ENCODE measurements around the gene RHOT2.
A peak's percentile ranks its signal among the peaks of the same experiment; 100 is the strongest.

Gene RHOT2

DNA sequence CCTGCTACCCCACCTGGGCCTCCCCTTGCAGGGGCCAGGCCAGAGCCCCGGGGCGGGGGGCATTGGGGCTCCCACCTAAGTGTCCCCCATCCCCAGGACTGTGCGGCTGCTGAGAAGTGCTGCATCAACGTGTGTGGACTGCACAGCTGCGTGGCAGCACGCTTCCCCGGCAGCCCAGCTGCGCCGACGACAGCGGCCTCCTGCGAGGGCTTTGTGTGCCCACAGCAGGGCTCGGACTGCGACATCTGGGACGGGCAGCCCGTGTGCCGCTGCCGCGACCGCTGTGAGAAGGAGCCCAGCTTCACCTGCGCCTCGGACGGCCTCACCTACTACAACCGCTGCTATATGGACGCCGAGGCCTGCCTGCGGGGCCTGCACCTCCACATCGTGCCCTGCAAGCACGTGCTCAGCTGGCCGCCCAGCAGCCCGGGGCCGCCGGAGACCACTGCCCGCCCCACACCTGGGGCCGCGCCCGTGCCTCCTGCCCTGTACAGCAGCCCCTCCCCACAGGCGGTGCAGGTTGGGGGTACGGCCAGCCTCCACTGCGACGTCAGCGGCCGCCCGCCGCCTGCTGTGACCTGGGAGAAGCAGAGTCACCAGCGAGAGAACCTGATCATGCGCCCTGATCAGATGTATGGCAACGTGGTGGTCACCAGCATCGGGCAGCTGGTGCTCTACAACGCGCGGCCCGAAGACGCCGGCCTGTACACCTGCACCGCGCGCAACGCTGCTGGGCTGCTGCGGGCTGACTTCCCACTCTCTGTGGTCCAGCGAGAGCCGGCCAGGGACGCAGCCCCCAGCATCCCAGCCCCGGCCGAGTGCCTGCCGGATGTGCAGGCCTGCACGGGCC lies 35.2 kb upstream of the RHOT2 start:
- DNase-seq = no peak

DNA sequence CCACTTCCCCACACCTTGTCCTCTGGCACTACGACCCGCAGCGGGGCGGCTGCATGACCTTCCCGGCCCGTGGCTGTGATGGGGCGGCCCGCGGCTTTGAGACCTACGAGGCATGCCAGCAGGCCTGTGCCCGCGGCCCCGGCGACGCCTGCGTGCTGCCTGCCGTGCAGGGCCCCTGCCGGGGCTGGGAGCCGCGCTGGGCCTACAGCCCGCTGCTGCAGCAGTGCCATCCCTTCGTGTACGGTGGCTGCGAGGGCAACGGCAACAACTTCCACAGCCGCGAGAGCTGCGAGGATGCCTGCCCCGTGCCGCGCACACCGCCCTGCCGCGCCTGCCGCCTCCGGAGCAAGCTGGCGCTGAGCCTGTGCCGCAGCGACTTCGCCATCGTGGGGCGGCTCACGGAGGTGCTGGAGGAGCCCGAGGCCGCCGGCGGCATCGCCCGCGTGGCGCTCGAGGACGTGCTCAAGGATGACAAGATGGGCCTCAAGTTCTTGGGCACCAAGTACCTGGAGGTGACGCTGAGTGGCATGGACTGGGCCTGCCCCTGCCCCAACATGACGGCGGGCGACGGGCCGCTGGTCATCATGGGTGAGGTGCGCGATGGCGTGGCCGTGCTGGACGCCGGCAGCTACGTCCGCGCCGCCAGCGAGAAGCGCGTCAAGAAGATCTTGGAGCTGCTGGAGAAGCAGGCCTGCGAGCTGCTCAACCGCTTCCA lies 34.4 kb upstream of the RHOT2 start:
- no peak for DNase-seq

DNA sequence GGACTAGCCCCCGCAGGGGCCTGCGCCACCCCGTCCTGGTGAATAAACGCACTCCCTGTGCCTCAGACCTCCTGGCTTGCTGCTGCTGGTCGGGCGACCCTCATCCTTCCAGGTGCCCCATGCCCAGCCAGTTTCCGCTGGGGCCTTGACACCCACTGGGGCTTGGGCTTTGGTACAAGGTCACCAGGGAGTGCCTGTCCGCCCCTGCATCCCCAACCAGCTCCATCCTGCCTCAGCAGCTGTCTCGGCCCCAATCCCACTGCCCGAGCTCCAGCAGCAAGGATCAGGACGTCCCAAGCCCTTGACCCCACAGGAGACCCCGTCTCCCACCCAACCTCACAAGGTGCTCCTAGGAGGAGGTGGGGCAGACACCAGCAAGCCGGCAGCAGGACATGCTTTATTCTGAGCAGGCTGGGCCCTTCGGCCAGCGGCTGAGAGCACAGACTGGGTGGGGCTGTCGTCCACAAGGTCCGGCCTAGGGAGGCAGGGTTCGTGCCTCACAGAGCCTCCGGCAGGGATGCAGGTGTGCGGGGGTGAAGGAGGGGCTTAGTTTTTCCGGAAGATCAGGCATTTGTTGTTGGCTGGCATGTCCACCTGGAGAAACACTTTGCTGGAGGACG lies 33.8 kb upstream of the RHOT2 start:
- DNase-seq = no peak

DNA sequence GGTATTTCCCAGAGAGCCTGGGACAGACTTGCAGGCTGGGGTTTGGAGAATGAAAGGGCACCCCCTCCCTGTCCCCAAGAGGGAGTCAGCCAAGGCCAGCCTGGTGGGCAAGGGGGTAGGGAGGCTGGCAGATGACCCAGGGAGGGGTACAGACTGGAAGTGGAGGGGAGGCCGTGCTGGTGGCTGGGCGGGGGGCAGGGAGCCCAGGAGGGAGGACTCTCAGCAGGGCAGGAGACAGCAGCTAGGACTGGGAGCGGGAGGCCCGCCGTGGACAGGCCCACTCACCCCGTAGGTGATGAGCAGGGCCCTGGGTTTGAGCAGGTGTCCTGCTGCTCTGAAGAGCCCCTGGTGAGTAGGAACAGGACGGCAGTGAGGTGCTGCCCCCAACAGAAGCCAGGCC lies 32.9 kb upstream of the RHOT2 start:
- DNase-seq = no peak

DNA sequence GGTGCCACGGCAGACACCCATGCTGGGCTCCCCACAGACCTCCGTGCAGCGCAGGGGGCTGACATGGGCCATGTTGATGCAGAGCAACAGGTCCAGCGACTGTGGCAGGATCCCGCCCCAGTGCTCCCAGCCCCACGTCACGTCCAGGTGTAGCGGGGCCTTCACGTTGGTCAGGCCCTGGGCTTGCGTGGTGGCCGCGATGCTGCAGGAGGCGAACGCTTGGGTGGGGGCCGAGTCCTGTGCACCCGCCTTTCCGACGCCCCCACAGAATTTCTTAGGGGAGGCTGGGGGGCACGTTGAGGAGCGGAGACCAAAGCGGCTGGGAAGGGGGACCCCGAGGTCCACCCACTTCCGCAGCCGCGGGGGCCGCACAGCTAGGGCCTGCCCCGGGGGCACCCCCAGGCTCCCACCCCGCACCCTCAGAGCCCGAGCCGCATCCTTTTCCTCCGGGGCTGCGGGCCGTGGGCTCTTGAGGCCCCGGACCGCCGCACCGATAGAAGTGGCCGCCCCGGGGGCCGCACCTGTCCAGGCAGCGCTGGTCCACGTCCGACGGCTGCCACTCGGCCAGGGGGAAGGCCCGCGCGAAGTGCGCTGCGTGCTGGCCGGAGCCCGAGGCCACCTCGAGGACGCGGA lies 32.2 kb upstream of the RHOT2 start:
- DNase-seq = peak; percentile 40

DNA sequence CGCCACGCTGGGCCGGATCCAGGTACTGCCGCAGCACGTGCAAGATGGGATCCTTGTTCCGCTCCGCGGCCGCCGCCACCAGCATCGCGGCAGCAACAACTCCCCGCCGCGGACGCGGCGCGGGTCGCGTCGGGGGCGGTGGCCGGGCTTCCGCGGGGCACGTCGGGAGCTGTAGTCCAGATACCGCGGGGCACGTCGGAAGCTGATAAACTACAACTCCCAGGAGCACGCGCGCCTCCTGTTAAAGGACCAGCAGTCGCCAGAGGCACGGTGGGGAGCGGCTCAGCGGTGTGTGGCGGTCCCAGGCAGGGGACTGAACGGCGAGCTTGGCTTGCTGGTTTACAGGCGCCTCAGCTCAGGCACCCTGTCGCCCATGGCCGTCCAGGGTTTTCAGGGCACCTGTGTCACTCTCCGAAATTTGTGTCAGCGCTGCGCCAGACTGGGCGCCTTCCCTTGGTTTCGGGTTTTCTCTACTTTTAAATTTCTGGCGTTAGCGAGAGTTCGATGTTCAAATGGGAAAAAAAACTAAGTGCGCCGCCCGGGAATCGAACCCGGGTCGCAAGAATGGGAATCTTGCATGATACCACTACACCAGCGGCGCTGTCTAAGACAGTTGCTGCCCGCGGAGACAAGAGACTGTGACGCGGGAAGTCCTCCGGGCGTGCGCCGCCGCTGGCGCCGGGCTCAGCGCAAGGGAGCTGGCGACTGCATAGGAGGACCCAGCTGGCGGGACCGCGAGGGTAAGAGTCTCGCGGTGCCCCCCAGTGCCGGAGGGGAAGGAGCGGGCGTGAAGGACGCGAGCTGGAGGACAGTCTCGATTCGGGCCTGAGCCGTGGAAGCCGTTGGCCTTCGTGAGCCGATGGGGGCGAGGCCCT lies 31.5 kb upstream of the RHOT2 start, which contains the start of gene METTL26:
TSS of gene METTL26 (minus strand) at position 100 of the 875 bp plus-strand sequence. CDS start at position 85, 15 bp downstream.
- DNase-seq = peak; percentile 95

DNA sequence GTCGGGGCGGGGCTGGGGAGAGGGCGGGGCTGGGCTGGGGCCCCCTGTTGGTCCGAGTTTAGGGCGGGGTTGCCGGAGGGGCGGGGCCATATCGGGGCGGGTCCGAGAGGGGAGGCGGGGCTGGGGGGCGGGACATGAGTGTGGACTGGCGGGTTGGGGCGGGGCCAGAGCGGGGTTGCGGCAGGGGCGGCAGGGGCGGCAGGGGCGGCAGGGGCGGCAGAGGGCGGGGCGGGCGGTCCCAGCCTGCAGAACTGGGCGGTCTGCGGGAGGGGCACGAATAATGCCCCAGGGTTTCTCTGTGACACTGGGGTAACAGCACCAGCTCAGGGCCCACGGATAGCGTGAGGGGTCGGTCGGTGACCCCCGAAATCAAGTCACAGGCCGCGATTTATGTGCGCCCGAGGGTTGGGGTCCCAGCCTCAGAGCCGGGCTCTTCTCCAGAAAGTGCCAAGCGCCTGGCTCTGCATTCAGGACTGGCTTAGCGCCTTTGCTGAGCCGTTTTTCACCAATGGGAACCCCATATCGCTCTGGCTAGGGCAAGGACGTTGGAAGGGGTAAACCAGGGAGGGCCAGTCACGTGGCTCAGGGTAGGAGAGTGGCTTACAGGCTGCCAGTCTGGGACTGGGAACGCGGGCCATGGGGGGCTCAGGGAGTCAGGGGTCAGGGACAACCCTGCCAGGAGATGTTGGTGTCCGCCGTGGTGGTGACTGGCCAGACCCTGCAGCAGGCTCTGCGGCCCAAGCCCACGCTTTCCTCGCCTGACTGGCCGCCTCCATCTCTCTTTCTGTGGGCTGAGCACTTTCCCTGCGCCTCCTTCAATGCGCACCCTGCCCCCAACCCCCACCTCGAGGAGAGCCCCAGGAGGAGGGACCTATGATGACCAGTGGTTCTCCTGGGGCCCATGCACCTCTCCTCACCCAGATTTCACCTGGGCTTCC lies 30.6 kb upstream of the RHOT2 start:
- peak; percentile 91 for DNase-seq

DNA sequence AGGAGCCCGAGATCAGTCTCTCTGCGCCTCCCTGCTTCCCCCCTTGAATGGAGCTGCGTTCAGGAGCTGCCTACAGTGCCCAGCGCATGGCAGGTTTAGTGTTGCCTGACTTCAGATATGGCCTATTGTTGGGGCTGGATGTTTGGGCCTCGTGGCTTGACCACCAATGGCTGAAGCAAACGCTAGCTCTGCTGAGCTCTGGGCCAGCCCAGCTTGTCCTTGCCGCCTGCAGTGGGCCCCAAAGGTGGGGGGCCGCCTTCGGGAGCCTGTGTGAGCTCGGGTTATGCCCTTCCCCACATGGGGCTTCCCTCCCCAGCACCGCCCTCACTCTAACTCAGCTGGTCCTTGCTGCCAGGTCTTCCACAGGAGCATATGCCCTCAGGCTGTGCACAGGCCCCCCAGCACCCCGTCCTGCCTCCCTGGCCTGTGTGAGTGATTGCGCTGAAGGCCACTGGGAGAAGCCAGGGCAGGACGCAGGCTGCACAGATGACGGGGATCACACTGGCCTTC lies 29.8 kb upstream of the RHOT2 start:
- no peak for DNase-seq

DNA sequence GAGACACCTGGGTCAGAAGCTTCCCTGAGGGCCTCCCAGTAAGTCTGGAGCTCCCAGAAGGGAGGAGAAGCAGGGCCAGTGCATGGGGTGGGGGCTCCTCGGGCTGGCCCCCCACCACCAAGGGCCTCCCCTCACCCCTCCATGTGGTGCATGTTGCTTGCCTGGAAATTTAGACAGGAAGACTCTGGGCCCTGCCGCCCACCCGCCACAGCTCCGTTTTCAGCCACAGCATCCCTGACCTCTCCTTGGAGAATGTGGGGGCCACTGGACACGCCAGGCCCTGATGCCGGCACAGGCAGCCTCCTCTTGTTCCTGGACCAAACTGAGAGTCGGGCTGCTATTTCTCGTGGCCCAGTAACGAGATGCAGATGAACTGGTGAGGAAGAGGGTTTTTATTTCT lies 29.1 kb upstream of the RHOT2 start:
- no peak for DNase-seq

DNA sequence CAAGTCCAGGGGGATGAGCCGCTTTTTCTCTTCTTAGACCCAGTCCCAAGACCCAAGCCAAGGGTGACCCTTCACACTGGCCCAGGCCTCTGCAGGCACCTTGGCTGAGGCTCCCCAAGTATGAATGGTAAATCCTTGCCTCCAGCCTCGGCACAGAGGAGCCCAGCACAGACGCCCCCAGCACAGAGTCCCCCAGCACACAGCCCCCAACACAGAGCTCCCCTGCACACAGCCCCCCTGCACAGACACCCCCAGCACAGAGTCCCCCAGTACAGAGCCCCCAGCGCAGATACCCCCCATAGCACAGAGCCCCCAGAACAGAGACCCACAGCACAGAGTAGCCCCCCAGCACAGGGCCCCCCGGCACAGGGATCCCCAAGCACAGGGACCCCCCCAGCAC lies 27.3 kb upstream of the RHOT2 start:
- DNase-seq = no peak

DNA sequence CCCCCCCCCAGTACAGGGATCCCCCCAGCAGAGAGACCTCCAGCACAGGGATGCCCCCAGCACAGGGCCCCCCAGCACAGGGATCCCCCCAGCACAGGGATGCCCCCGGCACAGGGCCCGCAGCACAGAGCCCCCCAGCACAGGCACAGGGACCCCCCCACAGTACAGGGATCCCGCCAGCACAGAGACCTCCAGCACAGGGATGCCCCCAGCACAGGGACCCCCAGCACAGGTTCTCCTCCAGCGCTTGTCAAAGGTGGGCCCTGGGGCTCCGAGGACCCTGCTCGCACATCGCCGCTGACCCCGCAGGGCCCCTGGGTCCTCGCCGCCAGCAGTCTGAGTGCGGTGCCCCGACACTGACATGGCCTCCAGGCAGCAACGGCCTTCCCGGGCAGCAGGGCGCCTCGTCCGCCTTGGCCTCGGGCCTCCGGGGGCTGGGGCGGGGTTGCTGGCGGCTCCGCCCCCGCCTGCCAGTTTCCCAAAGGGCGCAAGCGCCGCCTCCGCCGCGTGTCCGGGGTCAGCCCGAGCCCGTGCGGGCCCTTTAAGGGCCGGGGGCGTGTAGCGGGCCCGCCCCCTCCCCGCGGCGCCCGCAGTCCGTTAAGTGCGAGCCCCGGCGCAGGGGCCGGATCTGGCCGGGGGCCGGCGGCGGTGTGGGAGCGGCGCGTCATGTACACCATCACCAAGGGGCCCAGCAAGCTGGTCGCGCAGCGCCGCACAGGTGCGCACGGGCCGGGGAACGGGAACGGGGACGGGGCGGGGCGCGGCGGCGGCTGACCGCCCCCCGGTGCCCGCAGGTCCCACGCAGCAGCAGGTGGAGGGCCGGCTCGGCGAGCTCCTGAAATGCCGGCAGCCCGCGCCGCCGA lies 26.4 kb upstream of the RHOT2 start, which contains the start of gene MCRIP2:
TSS of gene MCRIP2 (plus strand) at position 503 of the 863 bp plus-strand sequence. CDS start at position 667, 164 bp downstream.
- DNase-seq = peak; percentile 81

DNA sequence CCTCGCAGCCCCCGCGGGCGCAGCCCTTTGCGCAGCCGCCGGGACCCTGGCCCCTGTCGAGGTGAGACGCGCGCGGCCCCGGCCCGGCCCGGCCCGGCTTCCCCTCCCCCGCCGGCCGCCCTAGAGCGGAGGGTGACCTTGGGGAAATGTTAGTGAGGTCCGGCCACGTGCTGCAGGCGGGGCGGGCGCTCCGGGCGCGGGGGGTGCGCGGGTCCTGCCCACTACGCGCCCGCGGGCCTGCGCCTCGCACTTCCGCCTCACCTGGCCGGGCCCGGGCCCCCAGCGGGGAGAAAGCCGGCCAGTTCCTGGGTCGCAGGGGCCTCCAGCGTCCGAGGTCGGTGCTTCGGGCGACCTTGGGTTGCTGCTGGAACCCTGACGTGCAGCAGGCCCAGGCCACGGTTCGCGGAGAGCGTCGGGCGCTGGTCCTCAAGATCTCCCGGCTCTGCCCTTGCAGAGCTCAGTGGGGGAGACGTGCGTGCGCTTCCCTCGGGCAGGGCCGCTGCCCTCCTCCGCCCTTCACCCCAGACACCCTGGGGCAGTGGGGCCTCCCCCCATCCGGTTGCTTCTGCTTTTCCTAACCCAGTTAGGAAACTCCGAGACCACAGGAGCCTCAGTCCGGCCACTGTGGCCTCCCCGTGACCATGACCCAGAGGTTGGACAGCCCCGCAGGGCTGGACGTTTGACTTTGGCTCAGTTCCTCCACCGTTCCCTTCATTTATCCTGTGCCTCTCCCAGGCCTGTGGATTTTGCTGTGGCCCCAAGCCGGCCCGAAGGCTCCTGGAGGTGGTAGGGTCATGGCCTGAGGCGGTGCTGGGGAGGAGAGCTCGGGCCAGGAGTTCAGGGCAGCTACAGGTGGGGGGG lies 25.5 kb upstream of the RHOT2 start:
- peak; percentile 49 for DNase-seq

DNA sequence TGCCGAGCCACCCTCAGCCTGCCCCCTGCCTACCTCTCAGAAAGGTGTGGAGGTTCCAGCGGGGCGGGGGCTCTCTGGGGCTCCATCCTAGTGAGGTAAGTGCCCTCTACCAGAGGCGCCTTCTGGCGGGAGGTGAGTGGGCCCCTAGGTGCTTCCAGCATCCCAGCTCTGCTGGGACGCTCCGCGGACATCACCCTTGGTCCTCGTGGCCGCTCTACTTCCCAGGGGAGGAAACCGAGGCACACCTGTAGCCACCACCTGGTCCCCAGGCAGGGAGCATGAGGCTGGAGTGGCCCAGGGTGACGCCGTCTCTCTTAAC lies 24.9 kb upstream of the RHOT2 start:
- no peak for DNase-seq

DNA sequence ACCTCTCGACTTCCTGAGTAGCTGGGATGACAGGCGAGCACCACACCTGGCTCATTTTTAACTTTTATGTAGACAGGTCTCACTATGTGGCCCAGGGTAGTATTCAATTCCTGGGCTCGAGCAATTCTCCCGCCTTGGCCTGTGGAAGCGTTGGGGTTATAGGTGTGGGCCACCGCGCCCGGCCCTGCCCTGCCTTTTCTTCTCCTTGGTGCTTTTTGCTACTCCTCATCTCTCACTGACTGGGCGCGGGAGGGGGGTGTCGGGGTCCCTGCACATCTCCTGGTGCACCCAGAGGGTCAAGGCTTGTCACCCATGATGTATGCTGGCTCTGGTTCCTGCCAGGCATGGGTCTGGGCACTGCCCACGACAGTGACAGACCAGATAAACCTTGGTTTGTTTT lies 23.4 kb upstream of the RHOT2 start:
- no peak for DNase-seq

DNA sequence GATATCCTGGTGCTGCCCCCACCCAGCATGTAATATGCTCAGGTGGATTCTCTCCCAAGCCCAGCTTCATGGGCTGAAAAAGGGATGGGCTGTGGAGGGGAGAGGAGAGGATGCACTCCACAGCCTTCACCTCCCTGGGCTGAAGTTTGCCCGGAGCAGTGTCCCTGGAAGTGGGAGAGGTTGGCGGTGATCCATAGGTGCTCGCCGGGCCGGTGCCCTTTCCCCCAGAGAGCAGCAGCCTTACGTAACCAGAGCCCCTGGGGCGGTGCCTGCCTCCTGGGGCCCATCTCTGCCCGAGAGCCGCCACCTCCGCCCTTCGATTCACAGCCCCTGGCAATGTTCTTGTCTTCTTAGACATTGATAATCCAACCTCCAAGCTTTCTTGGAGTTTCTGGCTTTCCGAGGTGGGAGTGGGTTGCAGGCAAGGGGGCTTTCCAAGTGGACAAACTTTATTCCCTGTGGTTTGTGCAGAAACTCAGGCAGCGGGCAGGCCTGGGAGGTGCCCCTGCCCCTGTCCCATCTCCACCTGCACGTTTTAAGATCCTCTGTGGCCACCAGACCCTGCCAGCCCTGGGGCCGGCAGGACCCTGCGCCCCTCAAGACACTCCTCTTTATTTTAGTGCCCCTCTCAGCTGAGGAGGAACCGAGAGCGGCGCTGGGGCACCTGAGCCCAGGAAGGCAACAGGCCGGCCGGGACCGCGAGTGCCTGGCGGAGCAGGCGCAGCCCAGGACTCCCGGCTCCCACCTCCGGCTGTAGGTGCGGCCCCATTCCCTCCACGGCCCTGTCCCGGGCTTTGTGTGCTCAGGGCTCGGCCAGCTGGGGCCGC lies 21.9 kb upstream of the RHOT2 start:
- no peak for DNase-seq

DNA sequence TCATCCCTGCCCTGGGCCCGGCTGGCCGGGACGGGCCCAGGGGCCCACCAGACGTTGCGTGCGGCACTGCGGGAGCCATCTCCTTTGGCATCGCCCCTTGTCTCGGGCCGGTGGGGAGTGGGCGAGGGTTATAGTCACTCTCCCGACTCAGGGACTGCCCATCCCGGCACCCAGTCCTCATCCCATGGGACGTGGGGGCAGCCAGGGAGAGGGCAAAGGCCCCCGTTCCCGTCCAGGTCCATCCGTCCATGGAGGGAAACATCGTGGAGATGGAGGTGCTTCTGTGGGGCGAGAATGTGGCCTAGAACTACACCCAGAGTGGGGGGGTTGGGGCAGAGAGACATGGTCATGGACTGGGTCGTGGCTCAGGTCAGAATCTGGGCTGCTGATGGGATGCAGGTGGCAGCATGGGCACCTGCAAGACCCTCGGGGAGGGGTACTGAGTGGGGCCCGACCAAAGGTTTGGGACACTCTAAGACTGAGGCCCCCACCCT lies 21.2 kb upstream of the RHOT2 start:
- DNase-seq = no peak

DNA sequence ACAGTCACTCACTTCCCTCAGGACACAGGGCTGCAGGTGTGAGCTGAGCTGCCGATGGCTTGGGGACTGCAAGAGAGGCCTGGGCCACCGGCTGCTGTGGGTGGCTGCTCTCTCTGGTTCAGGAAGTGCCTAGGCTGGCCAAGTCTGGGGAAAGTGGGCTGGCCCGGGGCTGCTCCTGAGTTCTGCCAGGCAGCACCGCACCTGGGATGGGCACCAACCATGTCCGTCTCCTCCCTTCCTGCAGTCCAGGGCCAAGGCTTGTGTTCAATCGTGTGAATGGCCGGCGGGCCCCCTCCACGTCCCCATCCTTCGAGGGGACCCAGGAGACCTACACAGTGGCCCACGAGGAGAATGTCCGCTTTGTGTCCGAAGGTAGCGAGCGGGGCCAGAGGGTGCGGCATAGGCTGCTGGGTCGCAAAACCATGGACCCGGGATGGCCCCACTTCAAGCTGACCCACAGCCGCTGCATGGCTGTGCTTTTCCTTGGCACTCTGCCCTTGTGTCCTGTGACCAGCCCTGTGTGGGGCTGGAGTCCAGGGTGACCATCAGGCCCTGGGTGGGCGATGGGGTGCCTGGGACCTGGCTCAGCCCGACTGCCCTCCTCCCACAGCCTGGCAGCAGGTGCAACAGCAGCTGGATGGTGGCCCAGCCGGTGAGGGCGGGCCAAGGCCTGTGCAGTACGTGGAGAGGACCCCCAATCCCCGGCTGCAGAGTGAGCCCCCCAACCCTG lies 20.6 kb upstream of the RHOT2 start:
- no peak for DNase-seq

Measured in activated CD4-positive, alpha-beta T cell treated with anti-CD3 and anti-CD28 coated beads for 48 hours (primary cell).